HCEC 1CT (cell line): Measurements from ENCODE around the gene S100A13.
"Not testable (repeated sequence)": the region's sequence is repeated elsewhere in the genome, so short reads cannot be mapped to it uniquely, and the experiment has no call there.

Source experiments
- DNase-seq: peaks from one replicate; pipeline ENCODE4 v3.0.0-alpha.2; 2017

S100A13 gene

DNA sequence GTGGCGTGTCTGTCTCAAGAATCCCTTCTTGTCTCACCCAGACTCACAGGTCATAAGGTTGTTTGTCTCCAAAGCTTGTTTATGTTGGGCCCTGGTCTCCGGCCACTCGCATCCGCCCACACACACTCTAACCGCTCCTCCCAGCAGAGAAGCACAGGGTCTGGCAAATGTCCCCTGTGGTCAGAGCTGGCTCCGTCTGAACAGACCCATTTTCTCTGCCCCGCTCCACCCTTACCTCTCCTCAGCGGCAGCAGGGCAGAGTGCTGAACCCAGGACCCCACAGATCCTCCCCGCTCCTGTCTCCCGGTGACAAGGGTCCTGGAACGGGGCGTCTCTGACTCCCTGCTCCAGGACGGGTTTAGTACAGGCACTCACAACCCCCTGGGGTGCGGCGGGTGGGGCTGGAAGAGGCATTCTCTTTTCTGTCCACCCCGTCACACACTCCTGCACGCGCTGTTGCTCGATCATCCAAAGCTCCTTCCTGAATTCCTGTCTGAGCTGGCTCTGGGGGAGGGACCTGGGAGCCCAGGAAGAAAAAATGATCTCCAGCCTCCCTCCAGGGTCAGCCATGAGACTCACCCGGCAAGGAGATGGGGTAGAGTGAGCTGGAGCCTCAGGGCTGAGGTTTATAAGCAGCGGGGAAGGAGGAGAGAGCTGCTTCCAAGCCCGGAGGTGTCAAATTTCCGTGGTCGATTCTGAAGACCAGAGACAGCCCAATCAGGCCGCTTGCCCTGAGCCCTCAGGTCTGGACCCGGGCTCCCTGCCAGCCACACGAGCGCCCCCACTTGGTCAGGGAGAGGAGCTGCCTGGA, at the start of gene S100A13:
Gene S100A13 (minus strand): TSS at position 602 of the 811 bp plus-strand sequence. CDS start 1,033 bp downstream, outside the sequence.
- DNase-seq: peak; percentile 96

DNA sequence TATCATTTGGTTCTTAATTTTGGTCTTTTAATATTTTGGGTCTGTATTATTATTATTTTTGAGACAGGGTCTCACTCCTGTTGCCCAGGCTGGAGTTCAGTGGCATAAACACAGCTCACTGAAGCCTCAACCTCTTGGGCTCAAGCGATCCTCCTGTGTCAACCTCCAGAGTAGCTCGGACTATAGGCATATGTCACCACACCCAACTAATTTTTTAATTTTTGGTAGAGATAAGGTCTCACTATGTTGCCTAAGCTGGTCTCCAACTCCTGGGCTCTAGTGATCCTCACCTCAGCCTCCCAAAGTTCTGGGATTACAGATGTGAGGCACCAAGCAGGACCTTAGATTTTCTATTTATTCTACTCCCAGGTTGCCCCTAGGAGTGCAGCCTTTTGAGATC, 46.2 kb upstream of the S100A13 start:
- no peak for DNase-seq

DNA sequence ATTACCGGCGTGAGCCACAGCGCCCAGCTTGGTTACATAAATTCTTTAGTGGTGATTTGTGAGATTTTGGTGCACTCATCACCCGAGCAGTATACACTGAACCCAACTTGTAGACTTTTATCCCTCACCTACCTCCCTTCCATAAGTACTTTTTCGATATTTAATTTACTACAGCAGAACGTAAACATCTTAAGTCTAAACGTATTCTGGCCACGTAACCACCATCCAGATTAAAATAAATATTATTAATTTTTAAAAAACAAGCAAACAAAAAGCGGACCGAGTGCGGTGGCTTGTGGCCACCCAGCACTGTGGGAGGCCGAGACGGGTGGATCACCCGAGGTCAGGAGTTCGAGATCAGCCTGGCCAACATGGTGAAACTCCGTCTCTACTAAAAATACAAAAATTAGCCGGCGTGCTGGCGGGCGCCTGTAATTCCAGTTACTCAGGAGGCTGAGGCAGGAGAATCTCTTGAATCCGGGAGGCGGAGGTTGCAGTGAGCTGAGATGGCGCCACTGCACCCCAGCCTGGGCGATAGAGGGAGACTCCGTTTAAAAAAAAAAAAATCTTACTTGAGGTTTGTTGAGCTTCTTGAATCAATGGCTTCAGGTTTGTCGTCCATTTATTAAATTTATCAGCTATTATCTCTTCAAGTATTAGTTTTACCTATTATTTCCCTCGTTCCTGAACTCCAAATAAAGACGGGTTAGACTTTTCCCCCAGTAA, 44.5 kb upstream of the S100A13 start:
- DNase-seq: not testable (repeated sequence)

DNA sequence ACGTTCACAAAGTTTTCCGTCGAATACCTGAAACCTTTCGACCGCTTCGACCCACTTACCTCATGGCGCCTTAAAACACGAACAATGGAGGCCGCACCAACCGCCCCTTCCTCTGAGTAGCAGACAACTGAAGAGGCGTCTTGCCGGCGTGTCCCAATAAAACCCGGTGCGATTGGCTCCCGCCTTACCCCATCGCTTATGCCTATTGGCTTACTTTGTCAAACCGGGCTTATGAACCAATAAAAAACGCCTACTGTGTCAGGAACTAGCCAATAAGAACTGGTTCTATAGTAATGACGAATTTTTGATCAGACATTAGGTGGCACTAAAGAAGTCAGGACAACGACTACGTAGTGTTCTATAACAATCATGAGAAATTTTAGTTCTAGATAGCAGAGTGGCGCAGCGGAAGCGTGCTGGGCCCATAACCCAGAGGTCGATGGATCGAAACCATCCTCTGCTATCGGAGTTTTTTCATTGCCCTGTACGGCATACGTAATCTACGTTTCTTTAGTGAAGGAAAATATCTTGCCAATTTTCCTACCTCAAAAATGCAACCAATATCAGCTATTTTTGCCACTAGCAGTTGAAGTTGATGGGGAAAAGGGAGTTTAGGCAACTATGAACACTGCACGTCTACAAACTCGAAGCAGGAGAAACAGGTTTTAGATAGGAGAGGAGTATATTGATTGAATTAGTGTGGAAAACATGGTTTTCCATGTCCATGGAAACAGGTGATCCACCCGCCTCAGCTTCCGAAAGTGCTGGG, 43.7 kb upstream of the S100A13 start, which contains the start of gene ILF2:
Gene ILF2 (minus strand): TSS at position 135 of the 769 bp plus-strand sequence. CDS start 71 bp downstream, at position 64.
- peak; percentile 99 for DNase-seq

DNA sequence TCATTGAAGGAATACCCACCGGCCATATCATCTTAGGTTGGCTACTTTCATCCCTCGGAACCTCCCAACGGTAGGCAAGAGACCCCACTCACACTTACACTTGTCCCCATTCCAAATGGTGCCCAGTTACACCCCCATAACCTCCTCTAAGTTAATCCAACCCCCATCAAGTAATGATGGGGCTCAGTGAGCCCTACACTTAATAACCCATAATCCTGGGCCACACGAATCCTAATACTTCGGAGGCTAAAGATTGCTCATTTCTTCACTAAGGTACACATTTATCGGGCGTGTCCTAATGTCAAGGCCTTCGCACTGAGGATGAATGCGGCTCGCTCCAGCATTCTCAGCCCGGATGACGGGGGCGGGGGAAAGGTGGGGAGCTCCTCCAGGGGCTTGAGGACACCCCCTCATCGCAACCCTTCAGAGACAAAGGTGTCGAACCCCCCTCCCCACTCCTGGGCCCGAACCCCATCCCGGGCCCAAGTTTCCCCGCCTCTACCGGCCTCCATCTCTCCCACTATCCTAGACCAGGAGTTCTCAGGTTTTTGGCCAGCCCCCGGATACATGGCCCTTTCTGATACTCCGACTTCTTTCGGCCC, 43.1 kb upstream of the S100A13 start:
- DNase-seq: no peak

DNA sequence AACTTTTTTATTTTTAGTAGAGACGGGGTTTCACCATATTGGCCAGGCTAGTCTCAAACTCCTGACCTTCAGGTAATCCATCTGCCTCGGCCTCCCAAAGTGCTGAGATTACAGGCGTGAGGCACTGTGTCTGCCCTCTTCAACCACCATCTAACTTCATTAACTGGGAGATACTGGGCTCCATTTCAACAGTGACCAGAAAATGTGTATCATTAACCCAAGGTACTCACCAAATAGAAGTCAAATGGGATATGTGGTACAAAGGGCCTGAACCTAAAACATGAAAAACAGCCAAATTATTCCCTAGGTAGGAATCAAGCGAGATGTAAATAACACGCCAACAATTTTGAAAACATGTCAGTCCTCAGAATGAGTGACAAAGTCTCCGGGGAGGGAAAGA, 42.3 kb upstream of the S100A13 start:
- DNase-seq: no peak

DNA sequence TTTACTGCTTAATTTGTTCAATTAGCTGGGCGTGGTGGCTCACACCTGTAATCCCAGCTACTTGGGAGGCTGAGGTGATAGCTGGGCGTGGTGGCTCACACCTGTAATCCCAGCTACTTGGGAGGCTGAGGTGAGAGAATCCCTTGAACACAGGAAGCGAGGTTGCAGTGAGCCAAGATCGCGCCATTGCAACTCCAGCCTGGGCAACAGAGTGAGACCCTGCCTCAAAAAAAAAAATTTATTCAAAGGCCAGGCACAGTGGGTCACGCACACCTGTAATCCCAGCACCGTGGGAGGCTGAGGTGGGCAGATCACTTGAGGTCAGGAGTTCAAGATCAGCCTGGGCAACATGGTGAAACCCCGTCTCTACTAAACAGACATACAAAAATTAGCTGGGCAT, 41.4 kb upstream of the S100A13 start:
- DNase-seq: not testable (repeated sequence)

DNA sequence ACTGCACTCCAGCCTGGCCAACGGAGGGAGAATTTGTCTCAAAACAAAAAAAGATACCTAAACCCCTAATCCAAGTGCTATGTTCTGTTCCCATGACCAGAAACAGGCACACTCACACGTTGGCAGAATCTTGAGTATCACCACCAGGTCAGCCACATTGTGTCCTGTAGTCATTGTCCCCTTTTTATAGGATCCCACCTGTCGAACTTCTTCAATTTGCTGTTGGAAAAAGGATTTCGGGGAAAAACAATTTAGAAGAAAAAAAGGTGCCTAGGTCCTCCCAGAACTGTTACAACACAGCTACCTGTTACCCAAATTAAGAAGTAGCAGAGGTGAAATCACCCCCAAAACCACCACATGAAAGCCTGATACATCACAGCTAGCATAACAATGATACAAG, 40.1 kb upstream of the S100A13 start:
- no peak for DNase-seq

DNA sequence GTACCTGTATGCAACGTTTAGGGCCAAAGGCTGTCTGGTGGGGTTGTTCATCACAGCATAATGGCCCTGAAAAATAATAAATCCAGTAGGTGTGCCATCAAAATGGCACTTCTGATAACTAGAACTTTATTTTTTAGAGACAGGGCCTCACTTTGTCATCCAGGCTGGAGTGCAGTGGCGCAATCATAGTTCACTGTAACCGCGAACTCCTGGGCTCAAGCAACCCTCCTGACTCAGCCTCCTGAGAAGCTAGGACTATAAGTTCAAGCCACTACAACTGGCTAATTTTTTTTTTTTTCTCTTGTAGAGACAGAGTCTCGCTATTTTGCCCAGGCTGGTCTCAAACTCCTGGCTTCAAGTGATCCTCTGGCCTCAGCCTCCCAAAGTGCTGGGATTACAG, 35.9 kb upstream of the S100A13 start:
- DNase-seq: peak; percentile 70

DNA sequence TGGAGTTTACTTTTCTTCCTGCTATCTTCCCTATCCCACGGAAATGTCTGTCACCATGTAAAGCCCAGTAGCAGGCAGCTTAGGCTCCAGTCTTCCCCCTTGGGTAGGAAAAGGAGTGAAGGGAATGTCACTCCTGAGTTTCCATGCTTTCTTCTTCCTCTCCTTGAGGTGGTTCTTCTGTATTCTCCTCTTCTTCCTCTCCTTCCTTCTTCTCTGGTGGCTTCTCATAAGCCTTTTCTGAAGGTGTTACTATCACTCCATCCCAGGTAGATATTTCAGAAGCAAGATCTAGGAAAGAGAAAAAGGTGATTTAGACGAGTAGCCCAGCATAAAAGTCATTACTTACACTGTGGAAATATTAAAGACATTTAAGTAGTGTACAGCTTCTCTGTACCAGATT, 35.0 kb upstream of the S100A13 start:
- no peak for DNase-seq

DNA sequence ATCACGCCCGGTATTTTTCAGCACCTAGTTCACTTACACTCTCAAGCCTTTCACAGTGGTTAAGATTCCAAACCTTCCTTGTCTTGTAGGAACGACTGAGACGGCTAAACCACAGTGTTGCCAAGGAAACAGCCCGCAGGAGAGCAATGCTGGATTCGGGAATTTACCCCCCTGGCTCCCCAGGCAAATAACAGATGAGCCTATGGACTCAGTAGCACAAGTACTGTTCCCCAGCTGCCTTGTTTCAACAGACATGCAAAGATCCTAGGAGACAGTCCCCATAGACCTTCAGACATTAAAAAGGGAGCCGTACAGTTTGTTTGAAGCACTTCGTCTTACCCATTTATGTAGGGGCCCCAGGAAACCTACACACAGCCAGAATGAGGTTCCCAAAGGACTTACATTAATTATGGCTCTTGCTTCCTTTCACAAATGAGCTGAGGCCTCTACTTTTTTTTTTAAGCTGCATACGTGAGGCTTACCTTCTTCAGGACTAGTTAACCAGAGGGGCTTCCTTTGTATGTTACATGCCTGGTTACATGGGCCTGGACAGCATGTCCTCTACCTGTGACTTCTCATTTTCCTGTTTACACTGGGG, 33.9 kb upstream of the S100A13 start:
- no peak for DNase-seq

DNA sequence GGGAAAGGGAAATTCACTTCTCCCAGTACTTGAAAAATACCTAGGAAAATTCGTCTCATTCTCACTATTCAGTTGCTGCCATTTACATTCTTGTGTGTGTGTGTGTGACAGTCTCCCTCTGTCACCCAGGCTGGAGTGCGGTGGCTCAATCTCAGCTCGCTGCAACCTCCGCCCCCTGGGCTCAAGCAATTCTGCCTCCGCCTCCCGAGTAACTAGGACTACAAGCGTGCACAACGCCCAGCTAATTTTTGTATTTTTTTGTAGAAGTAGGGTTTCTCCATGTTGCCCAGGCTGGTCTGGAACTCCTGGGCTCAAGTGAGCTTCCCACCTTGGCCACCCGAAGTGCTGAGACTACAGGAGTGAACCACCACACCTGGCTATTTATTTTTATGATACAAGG, 32.4 kb upstream of the S100A13 start:
- no peak for DNase-seq

DNA sequence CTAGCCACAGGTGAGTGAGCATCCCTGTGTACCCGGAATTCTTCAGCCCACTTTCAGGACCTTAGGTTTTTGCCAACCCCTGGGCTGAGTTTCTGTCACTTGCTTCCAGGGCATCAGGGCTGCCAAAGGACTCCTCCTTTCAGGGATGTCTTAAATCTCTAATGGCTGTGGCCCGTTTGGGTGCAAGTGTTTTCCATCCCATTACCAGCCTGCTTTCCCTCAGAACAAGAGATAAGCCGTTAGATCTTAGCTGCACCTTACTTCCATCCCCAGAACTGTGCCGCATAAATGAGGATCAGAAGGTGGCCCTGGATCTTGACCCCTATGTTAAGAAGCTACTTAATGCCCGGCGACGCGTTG, 31.9 kb upstream of the S100A13 start:
- no peak for DNase-seq

DNA sequence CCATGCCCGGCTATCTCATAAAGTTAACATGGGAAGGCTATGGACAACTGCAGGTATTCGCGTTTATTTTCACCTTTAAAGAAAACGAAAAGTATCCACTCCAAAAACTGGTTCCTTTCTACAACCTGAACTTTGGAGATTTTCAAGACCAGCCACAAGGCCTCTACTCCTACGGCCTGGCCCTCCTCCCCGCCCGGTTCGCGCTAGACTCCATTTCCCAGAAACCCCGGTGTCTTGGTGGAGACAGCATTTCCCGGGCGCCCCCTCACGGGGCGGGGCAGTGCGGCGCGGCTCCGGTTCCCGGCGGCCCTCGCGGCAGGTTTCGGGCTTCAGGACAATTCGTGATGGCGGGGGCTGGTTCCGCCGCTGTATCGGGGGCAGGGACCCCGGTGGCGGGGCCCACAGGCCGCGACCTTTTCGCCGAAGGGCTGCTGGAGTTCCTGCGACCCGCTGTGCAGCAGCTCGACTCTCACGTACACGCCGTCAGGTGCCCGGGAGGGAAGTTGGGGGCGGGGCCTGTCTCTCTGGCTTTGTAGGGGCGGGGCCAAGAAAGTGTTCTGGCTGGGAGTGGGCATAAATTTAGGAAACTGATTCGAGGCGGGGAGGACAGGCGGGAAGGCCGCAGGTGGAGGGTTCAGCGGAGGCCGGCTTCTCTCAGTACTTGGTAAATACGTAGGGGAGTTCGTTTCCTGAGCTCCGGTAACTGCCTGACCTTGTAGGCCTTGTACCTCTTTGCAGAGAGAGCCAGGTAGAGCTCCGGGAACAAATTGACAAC, 31.3 kb upstream of the S100A13 start, which contains the start of gene SNAPIN:
Gene SNAPIN (plus strand): TSS at position 304 of the 775 bp plus-strand sequence. CDS start 41 bp downstream, at position 345.
- peak; percentile 89 for DNase-seq

DNA sequence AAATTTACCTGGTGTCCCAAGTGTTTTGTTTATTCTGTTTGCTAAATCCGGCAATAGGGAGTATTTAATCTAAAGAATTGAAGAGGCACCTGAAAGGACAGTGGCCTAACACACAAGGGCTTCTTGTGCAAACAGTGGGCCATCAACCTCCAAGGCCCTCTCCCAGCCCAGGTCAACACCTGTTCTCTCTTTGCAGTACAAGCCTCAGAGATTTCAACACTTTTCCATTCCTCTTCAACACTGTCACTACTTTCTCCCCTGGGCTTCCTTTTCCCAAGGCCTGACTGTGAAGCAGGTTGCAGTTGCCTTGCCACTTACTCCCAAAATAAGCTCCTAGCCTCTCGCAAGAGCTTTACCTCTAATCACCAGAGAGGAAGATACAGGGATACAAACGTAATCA, 28.0 kb upstream of the S100A13 start:
- DNase-seq: no peak

DNA sequence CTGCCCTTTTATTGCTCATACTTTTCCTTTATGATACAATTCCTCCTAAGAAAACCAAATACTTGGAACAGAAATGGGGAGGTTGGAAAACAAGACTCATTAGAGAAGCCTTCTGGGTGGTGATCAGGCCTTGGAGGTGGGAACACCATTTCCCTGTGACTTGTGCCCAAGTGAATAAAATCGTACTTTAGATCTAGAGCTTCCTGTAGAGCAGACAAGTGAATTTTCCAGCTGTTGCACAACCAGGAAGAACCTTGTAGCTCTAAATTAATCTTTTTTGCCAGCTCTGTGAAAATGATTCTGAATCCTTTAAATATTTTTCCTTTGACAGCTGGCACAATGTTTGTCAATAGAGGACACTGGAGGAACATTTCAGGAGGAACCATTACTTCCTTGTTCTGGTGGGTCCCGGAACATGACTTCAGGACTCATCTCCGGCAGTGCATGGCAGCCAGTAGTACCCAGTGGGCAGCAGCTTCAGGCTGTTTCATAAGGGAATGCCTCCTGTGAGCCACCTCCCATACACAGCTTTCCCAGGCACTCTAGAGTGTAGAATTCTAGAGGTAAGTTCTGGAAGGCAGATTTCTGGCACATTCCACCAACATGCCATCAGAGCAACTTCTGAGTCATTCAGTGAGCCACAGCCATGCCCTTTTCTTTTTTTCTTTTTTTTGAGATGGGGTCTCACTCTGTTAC, 25.6 kb upstream of the S100A13 start:
- peak; percentile 44 for DNase-seq

DNA sequence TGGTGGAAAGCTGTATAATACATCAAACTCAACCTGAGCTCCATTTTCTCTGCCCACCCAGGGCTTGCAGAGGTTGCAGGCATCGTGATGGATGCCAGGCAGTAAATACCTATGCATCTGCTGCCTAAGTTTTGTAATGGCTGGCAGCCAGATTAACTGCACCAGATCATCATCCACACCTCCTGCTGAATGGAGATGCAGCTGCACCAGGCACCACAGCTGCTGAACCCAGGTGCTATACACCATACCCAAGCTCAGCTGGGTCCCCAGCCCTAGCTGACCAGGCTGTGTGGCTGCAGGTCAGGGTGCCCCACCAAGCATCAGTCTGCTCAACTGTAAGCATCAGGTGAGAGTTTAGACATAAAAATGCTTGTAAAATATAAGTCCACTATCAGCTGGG, 24.5 kb upstream of the S100A13 start:
- no peak for DNase-seq

DNA sequence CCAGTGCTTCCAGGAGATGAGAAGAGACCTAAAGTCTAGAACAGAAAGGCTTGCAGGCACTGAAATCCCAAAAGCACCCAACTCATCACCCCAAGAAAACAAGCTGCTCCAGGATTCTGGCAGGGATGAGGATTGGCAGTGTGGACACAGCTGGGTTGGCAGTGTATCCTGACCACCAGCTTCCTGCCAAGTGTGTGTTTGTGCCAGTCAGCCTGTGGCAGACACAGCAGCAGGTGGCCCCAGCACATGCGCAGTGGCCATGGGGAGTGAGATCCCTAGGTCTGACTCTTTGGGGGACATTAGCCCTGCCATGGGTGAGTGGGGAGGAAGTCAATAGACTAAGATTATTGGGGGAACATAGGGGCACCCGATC, 22.5 kb upstream of the S100A13 start:
- no peak for DNase-seq

DNA sequence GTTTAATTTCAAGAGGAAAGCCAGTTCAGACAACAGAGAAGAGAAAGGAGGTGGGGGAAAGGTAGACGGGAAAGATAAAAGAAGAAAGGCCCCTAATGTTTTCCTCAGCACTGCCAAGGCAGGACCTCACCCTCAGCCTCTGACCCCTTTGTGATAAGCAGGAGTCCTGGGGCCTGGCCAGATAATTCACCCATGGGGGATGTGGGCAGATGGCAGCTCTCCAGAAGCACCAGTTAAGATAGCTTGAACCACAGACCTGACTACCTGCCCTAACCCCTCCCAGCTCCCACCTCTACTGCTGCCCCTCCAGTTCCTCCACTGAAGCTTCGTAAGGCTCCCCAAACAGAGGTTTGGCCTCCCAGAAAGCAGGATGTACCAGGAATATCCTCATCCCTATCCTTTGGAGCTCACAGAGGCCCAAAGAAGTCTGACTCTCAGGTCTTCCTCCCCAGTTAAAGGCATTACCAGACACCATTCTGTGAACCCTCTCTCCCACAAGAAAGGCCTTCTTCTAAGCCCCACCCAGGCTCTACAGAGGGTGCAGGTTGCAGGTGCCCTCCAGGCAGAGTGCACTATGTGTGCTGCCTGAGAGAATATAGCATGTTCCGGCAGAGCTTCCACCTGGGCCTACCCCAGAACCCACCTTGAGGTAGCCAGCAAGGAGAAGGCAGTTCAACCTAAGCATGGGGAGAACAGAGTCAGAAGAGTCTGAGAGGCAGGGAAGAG, 22.0 kb upstream of the S100A13 start:
- no peak for DNase-seq

DNA sequence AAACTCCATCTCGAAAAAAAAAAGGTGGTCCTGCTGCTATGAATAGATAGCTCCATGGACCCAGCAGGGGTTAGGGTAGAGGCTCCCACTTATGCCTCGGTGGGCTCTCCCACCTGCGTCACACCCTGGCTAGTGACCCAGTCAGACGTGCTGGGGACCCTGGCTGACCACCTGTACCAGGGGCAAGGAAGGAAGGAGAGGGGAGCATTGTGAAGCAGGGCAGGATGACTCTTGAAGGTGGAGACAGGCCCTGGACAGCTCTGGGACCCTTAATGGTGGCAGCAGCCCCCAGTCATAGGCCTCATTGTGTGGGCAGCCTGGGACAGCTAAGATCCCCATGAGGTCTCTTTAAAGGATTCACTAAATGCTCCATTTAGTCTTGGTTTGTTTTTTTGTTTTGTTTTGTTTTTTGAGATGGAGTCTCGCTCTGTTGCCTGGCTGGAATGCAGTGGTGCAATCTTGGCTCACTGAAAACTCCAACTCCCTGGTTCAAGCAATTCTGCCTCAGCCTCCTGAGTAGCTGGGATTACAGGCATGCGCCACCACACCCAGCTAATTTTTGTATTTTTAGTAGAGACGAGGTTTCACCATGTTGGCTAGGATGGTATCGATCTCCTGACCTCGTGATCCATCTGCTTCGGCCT, 20.8 kb upstream of the S100A13 start:
- no peak for DNase-seq
